Left ventricle myocardium inferior (tissue), 1 donor: ENCODE measurements around the gene MTA3. TPM values are rescaled to one million over a fixed set of nuclear protein-coding genes. Genes with fewer than 3 reads are reported as not detected.

Experiments used
- DNase-seq: peaks from one replicate; pipeline ENCODE4 v3.0.0-alpha.2; 2020
- H3K27ac ChIP-seq: fragments of 200-600 bp; replicated peaks from 2 replicates; pipeline ENCODE4 v1.8.0; 2021
- H3K27me3 ChIP-seq: fragments of 200-600 bp; 2 replicates; pipeline ENCODE4 v1.8.0; 2021; ENCODE audit warnings: low read depth
- H3K36me3 ChIP-seq: fragments of 200-600 bp; 2 replicates; pipeline ENCODE4 v1.8.0; 2021
- H3K4me1 ChIP-seq: fragments of 200-600 bp; 2 replicates; pipeline ENCODE4 v1.8.0; 2021
- H3K4me3 ChIP-seq: fragments of 200-600 bp; 2 replicates; pipeline ENCODE4 v1.8.0; 2021; ENCODE audit warnings: mild to moderate bottlenecking, moderate library complexity
- H3K9me3 ChIP-seq: fragments of 200-600 bp; replicated peaks from 2 replicates; pipeline ENCODE4 v1.8.0; 2021
- CTCF ChIP-seq: fragments of 200-600 bp; IDR thresholded peaks from 2 replicates; pipeline ENCODE4 v1.8.0; 2021; ENCODE audit warnings: antibody characterized with exemption, mild to moderate bottlenecking, borderline replicate concordance
- intact Hi-C: fragments of 100-400 bp; cut with micrococcal nuclease; formaldehyde crosslinking; loops from one replicate; pipeline ENCODE4 v1.11.0; 2022
- total RNA-seq: library from RNA; stranded (reverse); fragmentation: NEBNext Ultra II Directional; extraction: Animal tissue kit (Norgen Biotek cat#: 25700); gene quantifications from one replicate; pipeline ENCODE4 v1.2.1, GENCODE V29; 2021
- donor health status: DM: no; HTN: yes; CAD: no; lungs with severe emphysema.

Gene MTA3
- total RNA-seq, 1 donor from 2014 or later, result 18.1 TPM

GRCh38 chr2:42781181-42781580 is 212.7 kb downstream of the MTA3 start:
- DNase-seq, result no peak
- H3K36me3 ChIP-seq, result peaks cover 8% of the 10 kb centered on the region
- peaks cover 2% of the 10 kb centered on the region for H3K4me1 ChIP-seq
- no peak overlapping the region for H3K4me3 ChIP-seq
- intact Hi-C loops, result no loop called here
- H3K27me3 ChIP-seq, result no peaks in the 10 kb centered on the region
- H3K27ac ChIP-seq, result no peak overlapping the region
- TF ChIP-seq CTCF, result no peak
- no peaks in the 10 kb centered on the region for H3K9me3 ChIP-seq

GRCh38 chr2:42783511-42783910 is 215.1 kb downstream of the MTA3 start:
- peaks cover 13% of the 10 kb centered on the region for H3K27me3 ChIP-seq
- DNase-seq, result no peak
- TF ChIP-seq CTCF, result no peak
- no peak overlapping the region for H3K27ac ChIP-seq
- no peak overlapping the region for H3K4me3 ChIP-seq
- intact Hi-C loops, result no loop called here
- H3K9me3 ChIP-seq, result no peaks in the 10 kb centered on the region
- peaks cover 7% of the 10 kb centered on the region for H3K4me1 ChIP-seq
- peaks cover 8% of the 10 kb centered on the region for H3K36me3 ChIP-seq

GRCh38 chr2:42784204-42784880 is 215.9 kb downstream of the MTA3 start:
- Histone ChIP-seq H3K27ac (no peak overlapping the region), H3K9me3 (no peaks in the 10 kb centered on the region), H3K27me3 (peaks cover 19% of the 10 kb centered on the region), H3K4me3 (no peak overlapping the region), H3K4me1 (peaks cover 7% of the 10 kb centered on the region), H3K36me3 (peaks cover 8% of the 10 kb centered on the region)
- TF ChIP-seq CTCF, result no peak
- no peak for DNase-seq
- intact Hi-C loops, result no loop called here

GRCh38 chr2:42786561-42787345 is 218.3 kb downstream of the MTA3 start:
- no peak for TF ChIP-seq CTCF
- no peak for DNase-seq
- Histone ChIP-seq H3K4me1 (peaks cover 16% of the 10 kb centered on the region), H3K9me3 (no peaks in the 10 kb centered on the region), H3K36me3 (peaks cover 4% of the 10 kb centered on the region), H3K27me3 (peaks cover 41% of the 10 kb centered on the region), H3K27ac (no peak overlapping the region), H3K4me3 (no peak overlapping the region)
- intact Hi-C loops, result no loop called here

- TF ChIP-seq CTCF, result no peak
- H3K27me3 ChIP-seq, result peaks cover 47% of the 10 kb centered on the region
- H3K9me3 ChIP-seq, result no peaks in the 10 kb centered on the region
- no peak overlapping the region for H3K27ac ChIP-seq
- peaks cover 2% of the 10 kb centered on the region for H3K36me3 ChIP-seq
- no peak overlapping the region for H3K4me3 ChIP-seq
- peaks cover 18% of the 10 kb centered on the region for H3K4me1 ChIP-seq
- intact Hi-C loops, result no loop called here
- DNase-seq, result no peak
Observed at GRCh38 chr2:42787424-42787787, 219.0 kb downstream of the MTA3 start.
